ENCODE measurements around the gene CPLX4.

CPLX4 gene

GRCh38 chr18:59332986-59333385, 14.5 kb upstream of the CPLX4 start:
- FAIRE-seq (no peak), DNase-seq (ENCODE audit: insufficient read length, low spot score) (no peak)
- TF ChIP-seq POLR2A (IDR thresholded peaks at IDR 0.05; ENCODE audit: low read depth, low read length), result no peak

GRCh38 chr18:59328683-59329082, 10.2 kb upstream of the CPLX4 start:
- DNase-seq (ENCODE audit: insufficient read length, low spot score) (no peak), FAIRE-seq (no peak)
- no peak for TF ChIP-seq POLR2A (IDR thresholded peaks at IDR 0.05; ENCODE audit: low read depth, low read length)

- DNase-seq (ENCODE audit: insufficient read length, low spot score), result no peak
- FAIRE-seq, result no peak
- no peak for TF ChIP-seq POLR2A (IDR thresholded peaks at IDR 0.05; ENCODE audit: low read depth, low read length)
Observed at GRCh38 chr18:59325965-59326364, 7.5 kb upstream of the CPLX4 start.

GRCh38 chr18:59324623-59324971, 6.1 kb upstream of the CPLX4 start:
- DNase-seq (ENCODE audit: insufficient read length, low spot score), result no peak
- no peak for TF ChIP-seq POLR2A (IDR thresholded peaks at IDR 0.05; ENCODE audit: low read depth, low read length)
- FAIRE-seq, result no peak

- FAIRE-seq, result no peak
- no peak for TF ChIP-seq POLR2A (IDR thresholded peaks at IDR 0.05; ENCODE audit: low read depth, low read length)
- no peak for DNase-seq (ENCODE audit: insufficient read length, low spot score)
Observed at GRCh38 chr18:59323931-59324622, 5.6 kb upstream of the CPLX4 start.

GRCh38 chr18:59311631-59312030, 6.8 kb downstream of the CPLX4 start:
- DNase-seq (ENCODE audit: insufficient read length, low spot score), result peak; percentile 40
- TF ChIP-seq POLR2A (IDR thresholded peaks at IDR 0.05; ENCODE audit: low read depth, low read length), result no peak
- peak; percentile 88 for FAIRE-seq

- no peak for FAIRE-seq
- DNase-seq (ENCODE audit: insufficient read length, low spot score), result no peak
- no peak for TF ChIP-seq POLR2A (IDR thresholded peaks at IDR 0.05; ENCODE audit: low read depth, low read length)
Observed at GRCh38 chr18:59308938-59309260, 9.6 kb downstream of the CPLX4 start.

- DNase-seq (ENCODE audit: insufficient read length, low spot score) (peak; percentile 48), FAIRE-seq (no peak)
- no peak for TF ChIP-seq POLR2A (IDR thresholded peaks at IDR 0.05; ENCODE audit: low read depth, low read length)
Observed at GRCh38 chr18:59308248-59308937, 10.1 kb downstream of the CPLX4 start.

GRCh38 chr18:59306640-59307039, 11.8 kb downstream of the CPLX4 start:
- no peak for FAIRE-seq

GRCh38 chr18:59305295-59305694, 13.2 kb downstream of the CPLX4 start:
- FAIRE-seq (no peak), DNase-seq (ENCODE audit: insufficient read length, low spot score) (no peak)
- no peak for TF ChIP-seq POLR2A (IDR thresholded peaks at IDR 0.05; ENCODE audit: low read depth, low read length)

More at GRCh38 chr18:59306640-59307039, 11.8 kb downstream of the CPLX4 start:
- DNase-seq (ENCODE audit: insufficient read length, low spot score), result no peak
- TF ChIP-seq POLR2A (IDR thresholded peaks at IDR 0.05; ENCODE audit: low read depth, low read length), result no peak

- DNase-seq (ENCODE audit: insufficient read length, low spot score) (no peak), FAIRE-seq (no peak)
- TF ChIP-seq POLR2A (IDR thresholded peaks at IDR 0.05; ENCODE audit: low read depth, low read length), result no peak
Observed at GRCh38 chr18:59303656-59304195, 14.7 kb downstream of the CPLX4 start.

GRCh38 chr18:59303006-59303405, 15.4 kb downstream of the CPLX4 start:
- TF ChIP-seq POLR2A (IDR thresholded peaks at IDR 0.05; ENCODE audit: low read depth, low read length), result no peak
- no peak for DNase-seq (ENCODE audit: insufficient read length, low spot score)
- no peak for FAIRE-seq

- no peak for FAIRE-seq
- TF ChIP-seq POLR2A (IDR thresholded peaks at IDR 0.05; ENCODE audit: low read depth, low read length), result no peak
- no peak for DNase-seq (ENCODE audit: insufficient read length, low spot score)
Observed at GRCh38 chr18:59301929-59302328, 16.5 kb downstream of the CPLX4 start.

GRCh38 chr18:59300676-59301285, 17.7 kb downstream of the CPLX4 start:
- no peak for TF ChIP-seq POLR2A (IDR thresholded peaks at IDR 0.05; ENCODE audit: low read depth, low read length)
- DNase-seq (ENCODE audit: insufficient read length, low spot score), result peak; percentile 18
- FAIRE-seq, result peak; percentile 67

GRCh38 chr18:59298871-59299270, 19.6 kb downstream of the CPLX4 start:
- no peak for TF ChIP-seq POLR2A (IDR thresholded peaks at IDR 0.05; ENCODE audit: low read depth, low read length)
- FAIRE-seq (no peak), DNase-seq (ENCODE audit: insufficient read length, low spot score) (no peak)
